ENCODE results near the gene CAMKMT.
"Not testable (repeated sequence)": the region's sequence is repeated elsewhere in the genome, so short reads cannot be mapped to it uniquely, and the experiment has no call there.

The CAMKMT gene

GRCh38 chr2:44559108-44559507 is 197.4 kb downstream of the CAMKMT start:
- no peak for DNase-seq

- DNase-seq = peak in 1 of 2 donors; percentile 2
Measured at GRCh38 chr2:44560352-44560751, 198.6 kb downstream of the CAMKMT start.

GRCh38 chr2:44560941-44561340 is 199.2 kb downstream of the CAMKMT start:
- no peak for DNase-seq

- DNase-seq = no peak
Measured at GRCh38 chr2:44562737-44563136, 201.0 kb downstream of the CAMKMT start.

- DNase-seq = no peak
Measured at GRCh38 chr2:44564752-44565151, 203.0 kb downstream of the CAMKMT start.

GRCh38 chr2:44566059-44566458 is 204.3 kb downstream of the CAMKMT start:
- DNase-seq = no peak

GRCh38 chr2:44569491-44569890 is 207.7 kb downstream of the CAMKMT start:
- no peak for DNase-seq

GRCh38 chr2:44570271-44570670 is 208.5 kb downstream of the CAMKMT start:
- no peak for DNase-seq

GRCh38 chr2:44570777-44571176 is 209.0 kb downstream of the CAMKMT start:
- no peak for DNase-seq

GRCh38 chr2:44572196-44572900 is 210.6 kb downstream of the CAMKMT start:
- no peak for DNase-seq

- no peak for DNase-seq
Measured at GRCh38 chr2:44573996-44574395, 212.2 kb downstream of the CAMKMT start.

- no peak for DNase-seq
Measured at GRCh38 chr2:44578471-44579093, 216.8 kb downstream of the CAMKMT start.

- DNase-seq = no peak
Measured at GRCh38 chr2:44579115-44579836, 217.5 kb downstream of the CAMKMT start.

- no peak for DNase-seq
Measured at GRCh38 chr2:44579837-44580230, 218.1 kb downstream of the CAMKMT start.

- no peak for DNase-seq
Measured at GRCh38 chr2:44580875-44581515, 219.2 kb downstream of the CAMKMT start.

GRCh38 chr2:44582363-44583008 is 220.7 kb downstream of the CAMKMT start:
- no peak for DNase-seq

GRCh38 chr2:44595615-44596014 is 233.9 kb downstream of the CAMKMT start:
- not testable (repeated sequence) for DNase-seq

GRCh38 chr2:44596537-44597320 is 235.0 kb downstream of the CAMKMT start:
- DNase-seq = no peak

GRCh38 chr2:44598330-44599119 is 236.8 kb downstream of the CAMKMT start:
- DNase-seq = no peak

GRCh38 chr2:44599130-44599529 is 237.4 kb downstream of the CAMKMT start:
- DNase-seq = no peak

GRCh38 chr2:44602446-44602845 is 240.7 kb downstream of the CAMKMT start:
- no peak for DNase-seq
